Smooth muscle cell (in vitro differentiated cells): ENCODE data around the gene MMGT1. TPM values are rescaled to one million over a fixed set of nuclear protein-coding genes. Genes with fewer than 3 reads are reported as not detected.

ENCODE experiments used
- DNase-seq: peaks from one replicate; lab custom pipeline; 2025; ENCODE audit not compliant: unreplicated experiment; lab: John Stamatoyannopoulos, UW
- H2AFZ ChIP-seq: fragments of 200-600 bp; sonication (generic); 2 replicates; pipeline ENCODE4 v1.6.0; 2016; ENCODE audit warnings: antibody characterized with exemption, low read depth, mild to moderate bottlenecking
- H3F3A ChIP-seq: fragments of 200-600 bp; sonication (generic); 2 replicates; pipeline ENCODE4 v1.6.0; 2017; ENCODE audit warnings: antibody characterized with exemption, low read depth
- H3K27ac ChIP-seq: fragments of 200-600 bp; sonication (generic); 2 replicates; pipeline ENCODE4 v1.5.1; 2016; ENCODE audit warnings: low read depth, mild to moderate bottlenecking
- H3K27me3 ChIP-seq: fragments of 200-600 bp; sonication (generic); 2 replicates; pipeline ENCODE4 v1.6.1; 2016; ENCODE audit warnings: low read depth, mild to moderate bottlenecking
- H3K36me3 ChIP-seq: fragments of 200-600 bp; sonication (generic); 2 replicates; pipeline ENCODE4 v1.5.1; 2016; ENCODE audit warnings: low read depth
- H3K4me1 ChIP-seq: fragments of 200-600 bp; sonication (generic); 2 replicates; pipeline ENCODE4 v1.5.1; 2016; ENCODE audit warnings: low read depth
- H3K4me2 ChIP-seq: fragments of 200-600 bp; sonication (generic); 2 replicates; pipeline ENCODE4 v1.6.0; 2016; ENCODE audit warnings: mild to moderate bottlenecking
- H3K4me3 ChIP-seq: fragments of 200-600 bp; sonication (generic); 2 replicates; pipeline ENCODE4 v1.5.1; 2016; ENCODE audit warnings: mild to moderate bottlenecking
- H3K79me2 ChIP-seq: fragments of 200-600 bp; sonication (generic); 2 replicates; pipeline ENCODE4 v1.6.0; 2016; ENCODE audit warnings: low read depth, mild to moderate bottlenecking
- H3K9ac ChIP-seq: fragments of 200-600 bp; sonication (generic); 2 replicates; pipeline ENCODE4 v1.6.0; 2016; ENCODE audit warnings: low read depth
- H3K9me3 ChIP-seq: fragments of 200-600 bp; sonication (generic); replicated peaks from 2 replicates; pipeline ENCODE4 v1.5.1; 2016; ENCODE audit warnings: low read depth
- H4K20me1 ChIP-seq: fragments of 200-600 bp; sonication (generic); 2 replicates; pipeline ENCODE4 v1.6.0; 2016; ENCODE audit warnings: low read depth
- WGBS: methylation state at CpG from one replicate; pipeline ENCODE4 v1.1.7; 2016; ENCODE audit warnings: low lambda C conversion rate; 5-methylcytosine and 5-hydroxymethylcytosine counted together
- polyA plus RNA-seq: library from polyadenylated mRNA; unstranded; fragments of >200 nt; fragmentation: Nextera tagmentation; extraction: Ambion mirVana; gene quantifications from 2 replicates; pipeline ENCODE4 v1.2.1, GENCODE V29; 2016
- total RNA-seq: library from RNA; depleted of rRNA; stranded (reverse); fragments of >200 nt; gene quantifications from 2 replicates; pipeline ENCODE4 v1.2.3, GENCODE V29; 2014
- TF ChIP-seq, protein P1 (sequence below): fragments of 200-600 bp; sonication (generic); IDR thresholded peaks from 2 replicates; pipeline ENCODE4 v1.5.1; 2017; ENCODE audit warnings: borderline replicate concordance, mild to moderate bottlenecking, antibody characterized with exemption; ENCODE audit not compliant: insufficient read depth, poor library complexity, severe bottlenecking

Gene MMGT1
- total and polyA plus RNA-seq, 2 experiments from 2014 or later: 13.6 to 35.8 TPM

DNA sequence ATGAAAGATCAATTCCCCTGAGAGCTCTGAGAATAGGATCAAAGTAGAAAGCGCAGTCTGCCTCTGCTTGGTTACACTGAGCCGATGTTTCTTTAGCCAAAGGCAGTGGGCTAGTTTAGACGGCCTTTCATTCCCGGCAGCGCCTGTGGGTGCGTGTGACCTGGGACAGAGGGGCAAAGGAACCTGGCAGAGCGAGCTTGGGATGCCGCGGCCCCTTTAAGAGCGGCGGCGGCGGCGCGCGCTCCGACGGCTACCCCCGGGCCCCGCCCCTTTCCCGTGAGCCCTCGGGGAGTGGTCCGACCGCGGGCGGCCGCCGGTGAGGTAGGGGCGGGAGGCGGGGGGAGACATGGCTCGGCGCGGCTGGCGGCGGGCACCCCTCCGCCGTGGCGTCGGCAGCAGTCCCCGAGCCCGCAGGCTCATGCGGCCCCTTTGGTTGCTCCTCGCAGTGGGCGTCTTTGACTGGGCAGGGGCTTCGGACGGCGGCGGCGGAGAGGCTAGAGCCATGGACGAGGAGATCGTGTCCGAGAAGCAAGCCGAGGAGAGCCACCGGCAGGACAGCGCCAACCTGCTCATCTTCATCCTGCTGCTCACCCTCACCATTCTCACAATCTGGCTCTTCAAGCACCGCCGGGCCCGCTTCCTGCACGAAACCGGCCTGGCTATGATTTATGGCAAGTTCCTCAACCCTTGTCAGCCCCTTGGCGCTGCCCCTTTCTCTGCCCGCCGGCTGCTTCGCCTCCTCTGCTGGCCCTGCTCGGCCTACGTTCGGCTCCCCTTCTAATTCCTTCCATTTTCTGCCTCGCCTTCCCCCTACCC lies 11.6 kb upstream of the MMGT1 start, which contains the start of gene SLC9A6:
Gene SLC9A6, plus strand, starts transcription at position 279 of the 816 bp plus-strand sequence. Its CDS starts 224 bp downstream, at position 503.
- H3K36me3 ChIP-seq: no peaks in the 10 kb centered on the region
- H3K27me3 ChIP-seq: no peaks in the 10 kb centered on the region
- H3F3A ChIP-seq: no peaks in the 10 kb centered on the region
- 51% methylated on average over 42 of the region's 68 CpGs for WGBS
- peak within 1 kb of the TSS; percentile 67 for H3K4me3 ChIP-seq
- peaks cover 5% of the 10 kb centered on the region for H4K20me1 ChIP-seq
- no peaks in the 10 kb centered on the region for H3K9me3 ChIP-seq
- no peaks in the 10 kb centered on the region for H3K79me2 ChIP-seq
- peak; percentile 30 for DNase-seq
- TF ChIP-seq, protein P1, sequence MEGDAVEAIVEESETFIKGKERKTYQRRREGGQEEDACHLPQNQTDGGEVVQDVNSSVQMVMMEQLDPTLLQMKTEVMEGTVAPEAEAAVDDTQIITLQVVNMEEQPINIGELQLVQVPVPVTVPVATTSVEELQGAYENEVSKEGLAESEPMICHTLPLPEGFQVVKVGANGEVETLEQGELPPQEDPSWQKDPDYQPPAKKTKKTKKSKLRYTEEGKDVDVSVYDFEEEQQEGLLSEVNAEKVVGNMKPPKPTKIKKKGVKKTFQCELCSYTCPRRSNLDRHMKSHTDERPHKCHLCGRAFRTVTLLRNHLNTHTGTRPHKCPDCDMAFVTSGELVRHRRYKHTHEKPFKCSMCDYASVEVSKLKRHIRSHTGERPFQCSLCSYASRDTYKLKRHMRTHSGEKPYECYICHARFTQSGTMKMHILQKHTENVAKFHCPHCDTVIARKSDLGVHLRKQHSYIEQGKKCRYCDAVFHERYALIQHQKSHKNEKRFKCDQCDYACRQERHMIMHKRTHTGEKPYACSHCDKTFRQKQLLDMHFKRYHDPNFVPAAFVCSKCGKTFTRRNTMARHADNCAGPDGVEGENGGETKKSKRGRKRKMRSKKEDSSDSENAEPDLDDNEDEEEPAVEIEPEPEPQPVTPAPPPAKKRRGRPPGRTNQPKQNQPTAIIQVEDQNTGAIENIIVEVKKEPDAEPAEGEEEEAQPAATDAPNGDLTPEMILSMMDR: no peak
- H3K4me2 ChIP-seq: peak within 1 kb of the TSS; percentile 85
- peaks cover 8% of the 10 kb centered on the region for H3K4me1 ChIP-seq
- peak within 1 kb of the TSS; percentile 86 for H2AFZ ChIP-seq
- peak within 1 kb of the TSS; percentile 69 for H3K9ac ChIP-seq
- peak within 1 kb of the TSS; percentile 32 for H3K27ac ChIP-seq

DNA sequence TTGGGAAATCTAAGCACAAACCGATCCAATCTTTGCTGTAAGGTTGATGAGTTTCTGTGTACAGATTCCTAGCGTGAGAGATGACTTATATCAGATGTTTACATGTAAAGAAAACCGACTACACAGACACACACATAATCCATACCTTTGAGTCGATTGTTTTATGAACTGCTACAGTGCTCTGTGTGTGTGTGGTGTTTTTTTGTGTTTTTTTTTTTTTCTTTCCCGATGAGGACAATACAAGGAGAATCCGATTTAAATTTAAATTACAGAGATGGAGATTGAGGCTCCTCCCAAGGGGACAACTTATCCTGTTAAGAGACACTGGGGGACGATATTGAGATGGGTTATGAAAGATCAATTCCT lies 11.0 kb upstream of the MMGT1 start:
- Histone ChIP-seq H3K79me2 (no peaks in the 10 kb centered on the region), H3K27me3 (no peaks in the 10 kb centered on the region), H3F3A (no peaks in the 10 kb centered on the region), H3K9me3 (no peaks in the 10 kb centered on the region), H3K36me3 (no peaks in the 10 kb centered on the region), H4K20me1 (peaks cover 5% of the 10 kb centered on the region), H3K4me3 (peak overlapping the region; percentile 67), H3K4me2 (peak overlapping the region; percentile 85), H3K27ac (peak overlapping the region; percentile 32), H3K9ac (peak overlapping the region; percentile 69), H3K4me1 (peaks cover 8% of the 10 kb centered on the region), H2AFZ (peak overlapping the region; percentile 86)
- WGBS: 35% methylated on average over 7 of the region's 7 CpGs
- DNase-seq: no peak
- TF ChIP-seq, protein P1: no peak

DNA sequence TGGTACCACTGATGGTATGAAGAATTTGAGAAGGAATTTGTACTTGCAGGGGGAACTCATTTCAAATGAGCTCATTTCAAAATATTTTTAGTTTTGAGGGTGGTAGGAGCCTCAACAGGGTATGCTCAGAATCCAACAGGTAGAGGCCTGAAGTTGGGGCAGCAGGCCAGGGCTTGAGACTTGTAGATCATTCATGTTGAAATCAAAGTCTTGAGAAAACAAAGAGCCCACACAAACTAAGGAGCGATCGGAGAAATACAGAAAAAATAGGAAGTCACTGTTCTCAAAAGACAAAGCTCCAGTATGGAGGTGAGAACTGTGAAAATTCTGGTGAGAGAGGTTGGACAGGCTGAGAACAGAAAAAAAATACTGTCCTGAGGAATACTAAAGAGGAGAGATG lies 10.5 kb upstream of the MMGT1 start:
- H3K9ac ChIP-seq: no peak overlapping the region
- peak overlapping the region; percentile 32 for H3K27ac ChIP-seq
- H2AFZ ChIP-seq: peak overlapping the region; percentile 86
- DNase-seq: no peak
- H3K4me1 ChIP-seq: peaks cover 8% of the 10 kb centered on the region
- no peaks in the 10 kb centered on the region for H3K79me2 ChIP-seq
- 81% methylated on average over 2 of the region's 2 CpGs for WGBS
- H3K4me2 ChIP-seq: peak overlapping the region; percentile 85
- no peaks in the 10 kb centered on the region for H3K36me3 ChIP-seq
- H3K4me3 ChIP-seq: peak overlapping the region; percentile 67
- TF ChIP-seq, protein P1: no peak
- no peaks in the 10 kb centered on the region for H3K27me3 ChIP-seq
- peaks cover 5% of the 10 kb centered on the region for H4K20me1 ChIP-seq
- no peaks in the 10 kb centered on the region for H3K9me3 ChIP-seq
- H3F3A ChIP-seq: no peaks in the 10 kb centered on the region

DNA sequence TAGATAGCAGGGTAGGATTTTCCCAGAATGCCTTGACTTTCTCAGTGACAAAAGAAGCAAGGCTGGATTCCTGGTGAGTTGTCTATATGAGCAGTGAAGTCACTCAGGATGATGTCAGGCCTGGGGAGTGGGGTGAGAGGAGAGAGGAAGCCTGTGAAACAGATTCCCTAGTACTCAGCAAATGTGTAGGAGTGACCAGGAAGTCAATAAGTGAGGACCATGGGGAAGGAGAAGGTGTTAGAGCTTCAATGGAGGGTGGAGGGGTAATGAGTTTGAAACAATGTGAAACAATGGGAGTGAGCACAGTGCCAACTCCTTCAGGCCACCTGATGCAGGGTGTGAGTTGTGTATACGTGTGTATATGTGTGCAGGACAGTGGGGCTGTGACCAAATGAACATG lies 9.1 kb upstream of the MMGT1 start:
- Histone ChIP-seq H3K4me1 (peaks cover 8% of the 10 kb centered on the region), H3K4me2 (no peak overlapping the region), H3K4me3 (no peak overlapping the region), H3K36me3 (no peaks in the 10 kb centered on the region), H3K27ac (no peak overlapping the region), H2AFZ (no peak overlapping the region), H4K20me1 (peaks cover 3% of the 10 kb centered on the region), H3K27me3 (no peaks in the 10 kb centered on the region), H3K79me2 (no peaks in the 10 kb centered on the region), H3F3A (no peaks in the 10 kb centered on the region), H3K9me3 (no peaks in the 10 kb centered on the region), H3K9ac (no peak overlapping the region)
- TF ChIP-seq, protein P1: no peak
- 75% methylated on average over 1 of the region's 1 CpG for WGBS
- DNase-seq: no peak
